GM19463 (cell line): Measurements from ENCODE around the gene IL19.
"Not testable (repeated sequence)": the region's sequence is repeated elsewhere in the genome, so short reads cannot be mapped to it uniquely, and the experiment has no call there.

Source experiments
- ATAC-seq: cut with Tn5 transposase; IDR thresholded peaks from one replicate; pipeline ENCODE4 v1.9.1; 2021; ENCODE audit warnings: mild to moderate bottlenecking, moderate library complexity; ENCODE audit not compliant: unreplicated experiment

IL19 gene

DNA sequence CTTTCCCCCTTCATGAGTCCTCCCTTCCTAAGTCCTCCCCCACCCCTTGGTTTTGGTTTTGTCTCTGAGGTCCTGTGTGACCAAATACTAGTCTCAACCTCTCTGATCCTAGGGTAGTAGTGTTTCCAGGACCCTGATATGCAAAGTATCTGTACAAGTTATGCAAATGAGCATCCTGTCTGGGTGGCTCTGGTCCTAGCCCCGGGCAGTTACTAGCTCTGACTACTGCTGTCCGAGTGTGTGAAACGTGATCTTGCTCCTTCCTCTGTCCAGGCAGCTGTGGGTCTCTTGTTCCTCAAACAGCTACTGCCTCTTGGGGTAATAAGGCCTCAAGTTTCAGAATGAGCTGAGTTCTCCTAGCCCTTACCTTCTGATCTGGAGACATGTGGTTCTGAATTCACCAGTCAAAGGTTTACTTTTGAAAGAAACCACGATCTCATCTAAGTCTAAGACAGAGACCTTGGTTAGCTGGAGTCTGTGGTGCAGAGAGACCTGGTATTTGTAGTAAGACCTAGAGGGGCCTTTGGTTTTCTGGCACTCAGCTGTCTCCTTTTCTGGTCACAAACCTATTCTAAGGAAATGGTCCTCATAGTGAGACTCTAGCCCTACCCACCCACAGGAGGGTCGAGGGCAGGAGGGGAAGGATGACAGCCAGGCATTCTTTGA lies 31.0 kb upstream of the IL19 start:
- ATAC-seq, result peak; percentile 75

DNA sequence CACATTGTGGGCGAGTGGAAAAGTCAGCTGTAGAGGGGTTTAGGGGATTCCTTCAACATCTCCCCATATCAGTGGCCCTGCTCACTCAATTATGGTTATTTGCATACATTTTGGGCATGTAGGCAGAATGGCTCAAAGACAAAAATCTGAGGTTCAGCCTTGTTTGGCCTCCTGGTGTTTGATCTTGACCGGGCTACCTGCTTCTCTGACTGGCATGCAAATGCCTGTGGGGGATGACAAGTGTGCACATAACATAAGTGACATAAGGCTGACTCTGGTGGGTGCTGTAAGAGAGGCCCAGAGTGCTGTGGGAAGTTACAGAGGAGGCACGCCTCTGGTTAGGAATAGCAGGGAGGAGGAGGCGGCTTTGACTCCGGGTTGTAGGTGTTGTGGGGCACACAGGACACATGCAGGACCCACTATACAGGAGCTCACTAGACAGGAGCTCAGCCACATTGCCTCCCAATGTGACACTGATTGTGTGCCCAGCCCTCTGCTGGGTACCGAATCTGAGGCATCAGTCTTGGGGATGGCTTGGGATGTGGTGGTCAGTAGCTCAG lies 29.4 kb upstream of the IL19 start:
- ATAC-seq, result no peak

DNA sequence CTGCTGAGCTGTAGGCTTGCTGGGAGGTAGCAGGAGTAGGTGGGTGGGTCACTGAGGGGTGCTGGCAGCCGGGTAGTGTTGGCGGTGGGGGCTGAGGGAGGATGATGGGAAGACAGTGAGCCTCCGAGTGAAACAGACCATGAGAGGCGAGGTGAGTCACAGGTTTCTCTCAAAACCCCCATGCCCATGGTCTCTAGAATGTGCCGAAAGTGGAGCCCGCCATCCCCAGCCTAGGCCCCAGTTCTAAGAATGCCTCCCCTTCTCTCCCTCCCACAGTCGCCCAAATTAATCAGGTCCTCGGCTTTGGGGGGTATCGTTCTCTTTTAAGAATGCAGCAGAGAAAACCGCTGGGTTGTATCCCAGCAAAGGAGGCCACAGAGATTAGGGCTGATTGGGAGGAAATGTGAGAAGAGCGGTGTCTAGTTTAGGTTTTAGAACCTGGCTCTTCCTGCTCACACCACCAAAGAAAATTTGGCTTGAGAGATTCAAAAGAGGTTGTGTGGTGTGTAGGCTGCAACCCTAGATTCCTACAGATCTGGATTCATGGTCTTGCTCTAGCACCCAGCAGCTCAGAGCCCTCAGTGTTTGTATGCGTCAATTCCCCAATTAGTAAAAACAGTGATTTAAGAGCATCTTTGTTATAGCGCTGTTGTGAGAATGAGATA lies 27.7 kb upstream of the IL19 start:
- peak; percentile 19 for ATAC-seq

DNA sequence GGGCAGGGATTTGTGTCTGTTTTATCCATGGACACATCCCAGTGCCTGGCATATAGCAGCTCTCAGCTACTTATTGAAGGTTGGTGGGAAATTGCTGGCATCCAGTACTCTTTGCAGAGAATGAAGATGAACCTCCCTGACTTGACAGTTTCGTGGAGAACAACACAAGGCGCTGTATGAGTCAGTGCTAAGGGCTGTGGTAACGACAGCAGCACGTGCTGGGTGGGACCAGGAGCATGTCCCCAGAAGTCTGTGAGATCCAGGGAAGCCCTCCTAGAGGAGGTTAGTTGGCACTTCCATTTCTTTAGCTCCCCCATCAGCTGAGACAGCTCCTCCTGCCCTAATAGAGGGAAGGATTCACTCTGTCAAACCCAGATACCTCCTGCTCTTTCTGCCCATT lies 25.9 kb upstream of the IL19 start:
- no peak for ATAC-seq

DNA sequence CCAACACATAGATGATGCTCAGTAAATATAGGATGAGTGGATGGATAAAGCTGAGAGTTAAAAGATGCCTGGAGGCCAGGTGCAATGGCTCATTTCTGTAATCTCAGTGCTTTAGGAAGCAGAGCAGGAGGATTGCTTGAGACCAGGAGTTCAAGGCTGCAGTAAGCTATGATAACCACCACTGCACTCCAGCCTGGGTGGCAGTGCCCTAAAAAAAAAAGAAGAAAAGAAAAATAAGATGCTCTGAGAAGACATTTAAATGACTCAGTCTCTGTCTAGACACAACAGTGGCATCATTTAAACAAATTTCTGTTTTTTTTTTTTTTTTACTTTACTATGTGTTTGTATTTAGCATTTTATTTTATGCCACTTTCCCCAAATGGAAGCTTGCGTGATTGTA lies 25.3 kb upstream of the IL19 start:
- ATAC-seq, result no peak

DNA sequence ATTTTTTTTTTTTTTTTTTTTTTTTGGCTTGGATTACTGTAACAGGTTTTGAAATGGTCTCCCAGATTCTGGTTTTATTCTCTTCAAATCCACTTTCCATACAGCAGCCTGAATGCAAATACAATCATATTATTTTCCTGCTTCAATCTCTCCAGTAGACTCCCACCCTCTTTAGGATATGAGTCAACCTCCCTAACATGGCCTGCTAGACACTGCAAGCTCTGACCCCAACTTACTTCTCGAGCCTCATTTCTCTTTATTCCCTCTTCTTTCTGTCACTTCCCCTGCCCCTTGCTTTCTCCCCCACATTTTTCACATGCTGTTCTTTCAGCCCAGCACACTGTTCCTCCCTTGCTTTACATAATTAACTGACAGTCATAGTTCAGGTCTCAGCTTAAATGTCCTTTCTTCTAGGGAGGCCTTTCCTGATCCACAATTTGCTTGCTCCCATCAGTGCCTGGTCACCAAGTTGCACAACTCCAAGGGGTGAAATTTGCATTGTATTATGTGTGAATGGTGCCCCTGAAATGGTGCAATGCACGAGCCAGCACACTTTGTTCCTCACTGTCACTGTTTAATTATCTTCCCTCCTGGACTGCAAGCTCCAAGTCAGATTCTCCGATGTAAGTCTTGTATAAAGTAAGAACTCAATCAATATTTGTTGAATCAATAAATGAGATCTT lies 22.1 kb upstream of the IL19 start:
- ATAC-seq, result no peak

DNA sequence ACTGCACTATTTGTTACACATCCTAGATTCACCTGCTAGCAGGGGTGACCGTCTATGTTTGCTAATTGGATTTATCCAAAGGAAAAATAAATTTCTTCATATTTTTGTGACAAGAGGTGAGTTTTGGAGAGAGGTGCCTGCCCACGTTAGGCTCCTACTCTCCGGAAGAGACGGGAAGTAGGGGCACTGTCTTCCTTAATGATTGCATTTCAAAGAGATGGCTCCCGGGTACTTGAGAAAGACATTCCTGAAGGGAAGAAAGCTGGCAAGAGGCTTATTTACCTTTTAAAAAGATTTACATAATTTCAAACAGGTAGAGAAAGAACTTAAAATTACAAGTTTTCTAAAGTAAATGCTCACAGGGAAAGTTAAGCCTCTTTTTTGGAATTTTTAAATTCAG lies 18.7 kb upstream of the IL19 start:
- ATAC-seq, result no peak

DNA sequence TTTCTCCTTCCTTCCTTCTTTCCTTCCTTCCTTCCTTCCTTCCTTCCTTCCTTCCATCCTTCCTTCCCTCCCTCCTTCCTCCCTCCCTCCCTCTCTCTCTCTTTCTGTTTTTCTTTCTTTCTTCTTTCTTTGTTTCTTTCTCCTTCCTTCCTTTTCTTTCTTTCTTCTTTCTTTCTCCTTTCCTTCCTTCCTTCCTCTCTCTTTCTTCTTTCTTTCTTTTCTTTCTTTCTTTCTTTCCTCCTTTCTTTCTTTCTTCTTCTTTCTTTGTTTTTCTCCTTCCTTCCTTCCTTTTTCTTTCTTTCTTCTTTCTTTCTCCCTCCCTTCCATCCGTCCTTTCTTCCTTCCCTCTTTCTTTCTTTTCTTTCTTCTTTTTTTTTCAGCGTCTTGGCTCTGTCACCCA lies 18.1 kb upstream of the IL19 start:
- ATAC-seq, result no peak

DNA sequence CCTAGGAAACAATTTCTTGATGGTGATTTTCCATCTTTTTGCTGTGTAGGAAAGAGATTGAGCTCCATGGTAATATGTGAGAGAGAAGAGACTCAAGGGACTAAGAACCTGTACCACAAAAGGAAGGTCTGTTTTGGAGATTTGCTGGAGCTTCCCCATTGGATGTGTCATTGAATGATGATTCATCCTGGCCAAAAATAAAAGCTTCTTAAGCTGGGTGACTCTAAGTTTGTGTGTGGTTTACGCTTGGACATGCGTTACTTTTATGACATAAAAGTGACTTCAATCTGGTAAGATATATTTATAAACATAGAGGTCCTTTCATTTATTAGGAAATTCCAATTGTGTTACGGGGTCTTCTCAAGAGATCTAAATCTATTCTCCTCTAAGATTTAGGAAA lies 17.4 kb upstream of the IL19 start:
- ATAC-seq, result no peak

DNA sequence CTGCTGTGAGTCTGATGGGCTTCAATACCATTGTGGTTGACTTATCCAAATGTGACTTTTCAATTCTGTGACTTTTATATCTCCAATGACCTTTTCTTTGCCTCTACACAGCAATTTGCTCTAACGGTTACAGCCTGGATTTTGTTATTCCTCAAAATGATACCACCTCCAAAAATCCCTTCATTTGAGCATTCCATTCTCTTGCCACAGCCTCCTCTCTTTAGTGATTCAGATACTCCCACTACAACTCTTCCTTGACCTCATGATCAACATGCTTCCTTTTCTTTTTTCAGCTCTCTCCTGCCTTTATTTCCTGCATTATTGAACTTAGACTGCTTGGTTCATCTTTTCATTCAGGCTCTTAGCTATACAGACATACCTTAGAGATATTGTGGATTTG lies 16.6 kb upstream of the IL19 start:
- no peak for ATAC-seq

DNA sequence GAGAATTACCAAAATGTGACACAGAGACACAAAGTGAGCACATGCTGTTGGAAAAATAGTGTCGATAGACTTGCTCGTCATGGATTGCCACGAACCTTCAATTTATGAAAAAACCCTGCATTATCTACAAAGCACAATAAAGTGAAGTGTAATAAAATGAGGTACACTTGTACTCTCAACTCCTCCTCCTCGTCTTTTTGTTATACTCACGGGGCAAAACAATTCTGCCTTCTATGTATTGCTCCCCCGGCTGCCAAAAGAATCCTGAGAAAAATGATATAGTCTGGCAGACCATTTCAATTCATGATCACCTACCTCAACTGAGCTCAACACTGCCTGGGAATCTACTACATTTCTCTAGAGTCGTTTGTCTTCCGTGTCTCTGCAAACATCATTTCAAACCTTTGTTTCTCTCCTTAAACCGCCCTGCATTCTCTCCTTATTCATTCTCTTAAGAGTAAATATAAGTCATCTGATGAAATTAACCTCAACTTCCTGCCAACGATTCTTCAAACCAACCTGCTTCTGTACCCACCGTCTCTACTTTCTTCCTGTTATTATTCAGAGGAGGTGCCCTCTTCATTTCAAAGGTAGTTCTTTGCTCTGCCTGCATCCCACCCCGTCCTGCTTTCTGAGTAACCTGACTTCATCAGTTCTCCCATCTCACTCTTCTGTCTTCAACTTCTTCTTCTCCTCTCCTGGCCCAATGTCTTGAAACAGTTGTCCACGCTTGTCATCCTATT lies 12.9 kb upstream of the IL19 start:
- ATAC-seq, result no peak

DNA sequence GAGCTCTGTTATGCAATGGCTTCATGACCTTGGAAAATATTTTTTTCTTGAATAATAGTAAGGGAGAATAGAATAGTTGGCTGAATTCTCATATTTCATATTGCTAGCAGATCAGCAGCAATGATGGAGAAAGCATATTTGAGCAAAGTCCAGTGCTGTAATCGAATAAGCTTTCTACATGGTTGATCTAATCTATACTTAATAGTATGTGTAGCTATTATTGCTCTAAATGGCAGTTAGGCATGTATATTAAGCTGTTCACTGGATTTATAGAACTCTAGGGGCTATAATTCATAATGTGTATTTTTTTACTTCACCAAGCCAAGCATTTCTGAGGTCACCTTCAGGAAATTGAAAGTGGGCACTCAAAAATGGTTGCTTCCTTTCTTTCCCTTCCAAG lies 10.0 kb upstream of the IL19 start:
- ATAC-seq, result no peak

DNA sequence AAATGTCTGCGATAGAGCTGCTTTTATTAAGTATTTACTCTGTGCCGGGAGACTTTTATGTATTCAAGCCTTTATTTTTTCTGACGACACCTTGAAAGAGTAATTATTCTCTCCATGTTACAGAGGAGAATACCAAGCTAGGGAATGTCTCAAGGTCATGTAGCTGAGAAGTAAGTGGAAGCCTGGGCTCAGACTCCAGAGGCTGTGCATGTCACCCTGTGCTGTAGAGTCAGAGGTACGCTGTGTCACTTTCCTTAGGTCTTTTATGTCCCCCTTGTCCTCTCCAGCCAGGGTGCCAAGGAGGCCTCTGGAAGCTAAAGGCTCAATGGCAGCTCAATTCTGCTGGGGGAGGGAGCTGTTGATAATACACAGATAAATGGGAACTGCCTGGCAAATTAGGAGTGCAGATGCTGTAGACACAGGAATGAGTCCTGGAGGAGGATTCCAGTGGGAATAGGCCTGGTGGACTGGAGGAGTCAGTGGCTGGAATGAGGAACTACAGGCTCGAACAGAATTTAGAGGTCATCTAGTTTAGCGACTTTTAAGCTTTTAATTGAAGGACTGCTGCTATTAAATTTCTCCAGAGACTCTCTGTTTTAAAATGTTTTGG lies 9.3 kb upstream of the IL19 start:
- ATAC-seq, result no peak

DNA sequence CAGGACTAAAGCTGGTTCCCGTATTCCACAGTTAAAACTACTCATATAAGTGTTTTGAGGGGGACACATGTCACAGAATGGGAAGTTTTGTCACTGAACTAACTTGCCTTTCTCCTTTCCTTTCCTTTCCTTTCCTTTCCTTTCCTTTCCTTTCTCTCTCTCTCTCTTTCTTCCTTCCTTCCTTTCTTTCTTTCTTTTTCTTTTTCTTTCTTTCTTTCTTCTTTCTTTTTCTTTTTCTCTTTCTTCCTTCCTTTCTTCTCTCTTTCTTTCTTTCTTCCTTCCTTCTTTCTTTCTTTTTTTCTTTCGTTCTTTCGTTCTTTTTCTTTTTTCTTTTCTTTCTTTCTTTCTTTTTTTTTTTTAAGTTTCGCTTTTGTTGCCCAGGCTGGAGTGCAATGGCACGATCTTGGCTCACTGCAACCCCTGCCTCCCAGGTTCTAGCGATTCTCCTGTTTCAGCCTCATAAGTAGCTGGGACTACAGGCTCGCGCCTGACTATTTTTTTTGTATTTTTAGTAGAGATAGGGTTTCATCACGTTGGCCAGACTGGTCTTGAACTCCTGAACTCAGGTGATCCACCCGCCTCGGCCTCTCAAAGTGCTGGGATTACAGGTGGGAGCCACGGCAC lies 7.7 kb upstream of the IL19 start:
- ATAC-seq, result not testable (repeated sequence)

DNA sequence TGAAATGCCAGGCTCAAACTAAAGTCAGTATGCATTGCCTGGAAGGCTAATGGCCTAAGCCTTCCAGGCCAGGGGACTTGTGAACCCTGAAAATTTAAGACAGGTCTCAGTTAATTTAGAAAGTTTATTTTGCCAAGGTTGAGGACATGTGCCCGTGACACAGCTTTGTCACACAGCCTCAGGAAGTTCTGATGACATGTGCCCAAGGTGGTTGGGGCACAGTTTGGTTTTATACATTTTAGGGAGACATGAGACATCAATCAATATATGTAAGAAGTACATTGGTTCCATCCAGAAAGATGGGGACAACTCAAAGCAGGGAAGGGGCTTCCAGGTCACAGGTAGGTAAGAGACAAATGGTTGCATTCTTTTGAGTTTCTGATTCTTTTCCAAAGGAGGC lies 4.8 kb upstream of the IL19 start:
- ATAC-seq, result not testable (repeated sequence)

DNA sequence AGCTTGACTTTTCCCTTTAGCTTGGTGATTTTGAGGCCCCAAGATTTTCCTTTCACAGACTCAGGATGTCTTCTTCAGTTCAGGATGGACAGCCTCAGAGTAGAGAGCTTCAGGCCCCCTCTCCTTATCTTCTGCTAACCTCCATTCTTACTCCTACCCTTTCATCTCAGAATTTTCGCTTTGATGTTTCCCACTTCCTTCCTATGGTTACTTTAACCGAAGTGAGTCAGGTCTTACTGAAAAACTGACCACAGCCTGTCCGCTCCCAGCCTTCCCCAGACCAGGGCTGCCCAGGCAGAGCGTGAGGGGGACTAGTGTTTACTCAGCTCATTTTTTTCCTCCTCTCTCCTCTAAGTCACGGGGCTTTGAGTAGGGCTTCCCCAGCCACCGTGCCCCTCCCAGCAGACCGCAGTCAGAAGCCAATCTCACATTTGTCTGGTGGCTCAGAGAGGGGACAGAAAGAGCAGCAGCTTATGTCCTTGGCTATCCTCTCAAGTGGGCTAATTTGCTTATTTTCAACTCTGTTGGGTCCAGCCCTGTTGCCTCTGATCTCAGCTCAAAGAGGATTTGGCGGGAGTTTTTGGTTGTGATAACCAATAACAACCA lies 4.2 kb upstream of the IL19 start:
- ATAC-seq, result peak; percentile 44

DNA sequence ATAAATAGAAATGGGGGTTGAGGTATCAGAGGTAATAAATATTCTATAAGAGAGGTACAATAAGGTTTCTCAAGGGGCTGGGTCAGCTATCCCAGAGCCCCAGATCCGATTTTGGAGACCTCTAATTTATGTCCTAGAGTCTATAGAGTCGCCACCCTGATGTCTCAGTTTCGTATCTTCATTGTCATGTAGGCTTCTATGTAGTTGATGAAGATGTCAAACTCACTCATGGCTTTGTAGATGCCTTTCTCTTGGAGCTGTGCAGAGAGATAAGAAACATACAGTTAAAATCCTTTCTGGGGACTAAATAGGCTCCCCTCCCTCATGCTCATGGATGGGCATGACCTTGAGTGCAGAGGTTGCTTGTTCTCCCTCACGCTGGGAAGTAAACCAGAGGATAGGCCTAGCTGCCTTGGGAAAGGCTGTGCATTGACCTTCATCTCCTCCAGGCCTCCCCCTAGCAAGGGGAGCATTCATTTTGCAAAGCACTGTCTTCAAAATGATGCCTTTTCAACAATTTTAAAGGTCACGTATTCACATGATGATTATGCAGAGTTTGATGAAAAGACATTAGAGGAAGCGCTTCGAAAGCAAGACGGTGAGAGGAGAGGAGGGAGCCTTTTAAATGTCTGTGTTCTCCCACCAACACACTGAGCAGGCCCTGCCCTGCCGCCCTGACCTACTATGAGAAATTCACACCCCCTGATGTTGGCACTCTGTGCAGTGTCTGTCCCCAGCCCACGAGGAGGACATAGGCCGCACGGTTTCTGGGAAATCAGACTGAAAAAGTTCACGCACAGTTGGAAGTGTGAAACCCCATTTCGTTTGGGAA lies 1.9 kb upstream of the IL19 start:
- peak; percentile 4 for ATAC-seq

DNA sequence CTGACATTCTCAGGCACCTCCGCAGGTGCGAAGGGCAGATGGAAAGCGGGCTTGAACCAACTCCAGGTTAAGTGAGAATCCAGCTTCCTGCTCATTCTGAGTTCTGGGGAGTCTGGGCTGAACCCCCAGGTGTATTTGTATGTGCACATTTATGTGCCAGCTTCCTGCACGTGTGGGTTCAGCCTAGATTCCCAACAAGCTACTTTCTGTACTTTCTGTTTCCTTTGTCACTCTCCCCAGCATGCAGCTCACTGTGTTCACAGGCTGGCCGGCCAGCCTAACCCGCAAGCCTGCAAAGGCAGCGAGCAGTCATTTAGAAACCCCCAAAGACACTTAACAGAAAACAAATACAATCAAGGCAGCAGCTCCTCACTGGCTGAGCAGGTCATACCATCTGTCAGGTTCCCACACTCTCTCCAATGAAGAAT lies 1.3 kb upstream of the IL19 start:
- ATAC-seq, result peak; percentile 57

DNA sequence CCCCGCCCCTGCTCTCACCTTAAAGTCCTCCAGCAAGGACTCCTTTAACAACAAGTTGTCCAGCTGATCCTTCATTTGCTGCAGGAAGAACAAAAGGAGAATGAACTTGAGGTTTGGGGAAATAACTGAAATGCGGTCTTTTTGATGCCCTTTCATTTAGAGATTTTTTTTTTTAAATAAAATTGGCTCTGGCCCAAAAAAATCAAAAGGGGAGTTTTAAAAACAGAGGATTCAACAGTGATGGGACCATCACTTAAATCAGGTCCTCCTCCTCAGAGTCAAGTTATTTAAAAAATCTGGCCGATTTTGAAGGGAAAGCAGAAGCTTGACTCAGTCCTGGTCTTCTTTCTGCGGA lies 742 bp downstream of the IL19 start:
- ATAC-seq, result no peak
